NB4 (cell line): ENCODE measurements around the gene WNT7A.

ENCODE experiments used
- CTCF ChIP-seq: IDR thresholded peaks from one replicate; pipeline ENCODE4 v1.5.1; 2012; ENCODE audit warnings: low read depth, low read length
- MAX ChIP-seq: IDR thresholded peaks from 2 replicates; pipeline ENCODE4 v1.6.1; 2011; ENCODE audit warnings: low read depth, low read length
- MYC ChIP-seq: IDR thresholded peaks from 2 replicates; pipeline ENCODE4 v1.6.1; 2011; ENCODE audit warnings: low read depth, low read length
- POLR2A ChIP-seq: IDR thresholded peaks from 2 replicates; pipeline ENCODE4 v1.6.1; 2011; ENCODE audit warnings: mild to moderate bottlenecking; ENCODE audit not compliant: insufficient read length; ENCODE audit errors: extremely low read depth

GRCh38 chr3:13818919-13819318 lies 61.0 kb downstream of the WNT7A start:
- TF ChIP-seq CTCF (no peak), POLR2A (no peak), MAX (no peak), MYC (no peak)
